Measurements from ENCODE around the gene TTC21A.

TTC21A gene

DNA sequence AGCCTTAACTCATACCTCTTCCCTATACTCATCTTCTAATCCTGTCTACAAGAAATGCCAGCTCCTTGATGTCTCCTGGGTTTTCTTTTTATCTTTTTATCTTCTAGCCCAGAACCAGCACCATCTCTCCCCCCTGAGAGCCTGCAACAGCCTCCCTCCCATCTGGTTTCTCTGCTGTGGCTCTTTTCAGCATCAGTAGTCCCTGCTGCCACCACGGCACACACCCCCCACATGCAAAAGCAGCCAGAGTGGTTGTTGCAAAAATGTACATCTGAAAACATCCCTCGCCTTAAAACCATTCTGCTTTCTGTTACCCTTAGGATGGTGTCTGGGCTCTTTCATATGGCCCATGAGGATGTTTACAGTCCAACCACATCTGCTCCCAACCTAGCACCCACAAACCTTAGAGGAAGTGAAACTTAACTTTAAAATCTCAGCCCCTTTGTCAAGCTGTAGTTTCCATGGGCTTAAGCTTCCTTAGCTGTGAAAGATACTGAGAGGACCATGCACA lies 775 bp downstream of the TTC21A start:
- DNase-seq (ENCODE audit: insufficient read length, low spot score) (no peak), FAIRE-seq (no peak)
- TF ChIP-seq, protein P1, sequence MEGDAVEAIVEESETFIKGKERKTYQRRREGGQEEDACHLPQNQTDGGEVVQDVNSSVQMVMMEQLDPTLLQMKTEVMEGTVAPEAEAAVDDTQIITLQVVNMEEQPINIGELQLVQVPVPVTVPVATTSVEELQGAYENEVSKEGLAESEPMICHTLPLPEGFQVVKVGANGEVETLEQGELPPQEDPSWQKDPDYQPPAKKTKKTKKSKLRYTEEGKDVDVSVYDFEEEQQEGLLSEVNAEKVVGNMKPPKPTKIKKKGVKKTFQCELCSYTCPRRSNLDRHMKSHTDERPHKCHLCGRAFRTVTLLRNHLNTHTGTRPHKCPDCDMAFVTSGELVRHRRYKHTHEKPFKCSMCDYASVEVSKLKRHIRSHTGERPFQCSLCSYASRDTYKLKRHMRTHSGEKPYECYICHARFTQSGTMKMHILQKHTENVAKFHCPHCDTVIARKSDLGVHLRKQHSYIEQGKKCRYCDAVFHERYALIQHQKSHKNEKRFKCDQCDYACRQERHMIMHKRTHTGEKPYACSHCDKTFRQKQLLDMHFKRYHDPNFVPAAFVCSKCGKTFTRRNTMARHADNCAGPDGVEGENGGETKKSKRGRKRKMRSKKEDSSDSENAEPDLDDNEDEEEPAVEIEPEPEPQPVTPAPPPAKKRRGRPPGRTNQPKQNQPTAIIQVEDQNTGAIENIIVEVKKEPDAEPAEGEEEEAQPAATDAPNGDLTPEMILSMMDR (IDR thresholded peaks at IDR 0.05; ENCODE audit: insufficient read depth, missing control alignments), result no peak

DNA sequence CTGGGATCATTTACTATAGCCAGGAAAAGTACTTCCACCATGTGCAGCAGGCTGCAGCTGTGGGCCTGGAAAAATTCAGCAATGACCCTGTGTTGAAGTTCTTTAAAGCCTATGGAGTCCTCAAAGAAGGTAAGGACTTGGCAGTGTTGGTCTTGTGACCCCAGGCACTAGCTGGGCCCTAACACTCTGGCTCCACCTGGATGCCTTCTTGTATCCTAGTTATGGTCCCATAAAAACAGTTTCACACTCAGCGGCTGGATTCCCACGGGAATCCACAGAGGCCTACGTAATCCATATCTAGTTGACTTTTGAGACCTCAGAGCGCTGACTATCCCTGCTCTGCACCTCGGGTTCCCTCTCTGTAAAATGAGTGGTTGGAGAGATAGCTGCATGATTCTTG lies 1.6 kb downstream of the TTC21A start:
- DNase-seq (ENCODE audit: insufficient read length, low spot score) (no peak), FAIRE-seq (no peak)
- TF ChIP-seq, protein P1 (IDR thresholded peaks at IDR 0.05; ENCODE audit: insufficient read depth, missing control alignments), result no peak

DNA sequence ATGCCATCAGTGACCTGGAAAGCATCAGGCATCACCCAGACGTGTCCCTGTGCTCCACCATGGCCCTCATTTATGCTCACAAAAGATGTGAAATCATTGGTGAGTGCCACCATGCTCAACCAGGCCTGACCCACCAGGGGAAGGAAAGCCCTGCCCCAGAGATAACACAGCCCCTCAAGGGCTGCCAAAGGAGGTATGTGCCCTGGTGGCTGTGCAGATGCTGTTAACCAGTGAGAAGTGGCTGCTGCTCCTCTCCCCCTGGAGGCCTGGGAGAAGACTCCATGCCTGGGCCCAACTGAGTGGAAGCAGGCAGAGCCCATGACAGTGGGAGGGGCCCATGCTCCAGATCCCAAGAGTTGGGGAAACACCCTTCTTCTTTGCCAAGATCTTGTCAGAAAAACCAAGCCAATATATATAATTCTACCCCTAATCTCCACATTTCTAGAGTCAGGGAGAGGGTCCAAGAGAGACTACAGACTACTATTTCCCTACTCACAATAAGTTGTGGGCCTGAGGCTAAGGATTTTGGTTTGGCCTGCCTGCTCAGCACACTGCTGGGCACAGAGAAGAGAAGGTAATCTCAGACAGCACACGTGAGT lies 2.7 kb downstream of the TTC21A start:
- no peak for DNase-seq (ENCODE audit: insufficient read length, low spot score)
- TF ChIP-seq, protein P1 (IDR thresholded peaks at IDR 0.05; ENCODE audit: insufficient read depth, missing control alignments), result no peak
- FAIRE-seq, result no peak

DNA sequence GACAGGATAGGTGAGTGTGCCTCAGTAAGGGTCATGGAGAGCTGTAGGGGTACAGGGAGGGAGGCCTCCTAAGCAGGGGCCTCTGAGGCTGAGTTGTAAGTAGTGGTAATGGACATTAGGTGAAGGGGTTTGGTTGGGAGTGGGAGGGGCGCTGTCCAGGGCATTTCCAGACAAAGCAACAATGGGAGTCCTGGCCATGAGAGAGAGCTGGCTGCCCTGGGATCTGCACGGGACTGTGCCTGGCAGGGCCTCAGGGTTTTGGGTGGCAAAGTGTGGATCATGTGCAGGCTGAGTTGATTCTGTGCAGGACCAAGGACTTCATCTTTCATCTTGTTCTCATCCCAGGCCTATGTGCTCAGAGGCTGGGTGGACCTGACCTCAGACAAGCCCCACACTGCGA lies 4.6 kb downstream of the TTC21A start:
- TF ChIP-seq, protein P1 (IDR thresholded peaks at IDR 0.05; ENCODE audit: insufficient read depth, missing control alignments), result no peak
- DNase-seq (ENCODE audit: insufficient read length, low spot score) (no peak), FAIRE-seq (no peak)

DNA sequence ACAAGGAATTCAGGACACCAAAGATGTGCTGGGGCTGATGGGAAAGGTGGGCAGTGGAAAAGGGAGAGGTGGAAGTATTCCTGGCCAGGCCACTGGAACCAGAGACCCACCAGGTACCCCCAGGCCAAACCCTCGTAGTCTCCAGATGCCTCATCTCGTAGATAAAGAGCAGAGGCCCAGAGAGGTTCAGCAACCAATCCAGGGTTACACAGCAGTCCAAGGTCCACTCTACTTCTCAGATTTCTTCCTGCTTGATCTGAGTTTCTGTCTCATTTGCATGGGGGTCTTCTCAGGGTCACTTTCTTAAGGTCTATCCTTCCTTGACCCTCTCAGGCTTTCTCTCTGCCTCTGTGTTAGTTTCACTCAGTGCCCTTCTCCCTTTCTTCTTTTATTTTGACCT lies 5.1 kb downstream of the TTC21A start:
- TF ChIP-seq, protein P1 (IDR thresholded peaks at IDR 0.05; ENCODE audit: insufficient read depth, missing control alignments), result no peak
- FAIRE-seq, result no peak

DNA sequence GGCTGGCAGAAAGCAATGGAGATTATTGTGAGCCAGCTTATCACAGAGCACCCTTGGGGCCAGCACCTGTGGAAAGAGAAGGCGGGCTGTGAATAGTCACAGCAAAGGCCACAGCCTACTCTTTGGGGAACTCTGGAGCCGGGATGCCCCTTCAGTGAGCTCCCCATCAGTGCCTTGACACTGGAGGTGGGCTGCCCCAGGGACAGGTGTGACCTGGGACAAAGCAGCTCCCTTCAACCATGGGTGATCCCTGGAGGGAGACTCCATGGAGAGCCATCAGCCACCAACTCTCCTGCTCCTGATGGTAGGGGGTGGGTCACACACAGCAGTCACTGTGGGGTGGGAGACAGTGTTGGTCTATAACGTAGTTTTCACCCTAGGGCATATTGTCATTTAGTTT lies 5.8 kb downstream of the TTC21A start:
- TF ChIP-seq, protein P1 (IDR thresholded peaks at IDR 0.05; ENCODE audit: insufficient read depth, missing control alignments), result no peak
- DNase-seq (ENCODE audit: insufficient read length, low spot score) (no peak), FAIRE-seq (no peak)

More for the DNA sequence above, 5.1 kb downstream of the TTC21A start:
- no peak for DNase-seq (ENCODE audit: insufficient read length, low spot score)

DNA sequence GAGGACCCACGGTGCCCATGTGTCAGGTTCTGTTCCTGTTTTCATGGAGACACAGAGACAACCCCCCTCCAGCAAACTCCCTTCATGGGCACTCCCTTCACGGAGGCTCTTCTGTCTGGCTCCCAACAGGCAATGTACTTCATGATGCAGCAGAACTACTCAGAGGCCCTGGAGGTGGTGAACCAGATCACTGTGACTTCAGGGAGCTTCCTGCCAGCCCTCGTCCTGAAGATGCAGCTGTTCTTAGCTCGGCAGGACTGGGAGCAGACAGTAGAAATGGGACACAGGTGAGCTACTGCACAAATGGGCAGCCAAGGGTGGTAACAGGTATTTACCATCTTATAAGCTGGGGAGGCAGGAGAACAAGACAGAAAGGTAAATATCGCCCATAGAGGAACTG lies 7.0 kb downstream of the TTC21A start:
- TF ChIP-seq, protein P1 (IDR thresholded peaks at IDR 0.05; ENCODE audit: insufficient read depth, missing control alignments), result no peak
- DNase-seq (ENCODE audit: insufficient read length, low spot score) (no peak), FAIRE-seq (no peak)

Measured in D721Med (cell line).